K562 (cell line): Measurements from ENCODE around the gene SMIM41. TPM values are rescaled to one million over a fixed set of nuclear protein-coding genes. Genes with fewer than 3 reads are reported as not detected.

Experiments used
- ARID2 ChIP-seq: fragments of 450-650 bp; IDR thresholded peaks from 2 replicates; pipeline ENCODE4 v1.6.1; 2017; ENCODE audit warnings: antibody characterized with exemption, mild to moderate bottlenecking
- BCOR ChIP-seq: fragments of 450-650 bp; IDR thresholded peaks from 2 replicates; pipeline ENCODE4 v1.6.1; 2016
- BRCA1 ChIP-seq, 2 experiments: fragments of 450-650 bp in 1 of 2; sonication (generic) in 1 of 2; formaldehyde crosslinking in 1 of 2; IDR thresholded peaks; 2 replicates each; pipeline versions ENCODE4 v1.5.0 to v1.6.1; 2017 to 2020; ENCODE audit warnings: mild to moderate bottlenecking in 1 of 2, missing genetic modification reagents in 1 of 2
- C11orf30 ChIP-seq: fragments of 450-650 bp; IDR thresholded peaks from 2 replicates; pipeline ENCODE4 v1.6.1; 2016; ENCODE audit warnings: low read depth, mild to moderate bottlenecking
- FOS ChIP-seq: IDR thresholded peaks from 3 replicates; pipeline ENCODE4 v1.6.1; 2011; ENCODE audit not compliant: insufficient read length; ENCODE audit errors: extremely low read depth
- HBP1 ChIP-seq: fragments of 450-650 bp; formaldehyde crosslinking; IDR thresholded peaks from 2 replicates; pipeline ENCODE4 v1.4.0; 2022; ENCODE audit warnings: missing genetic modification characterization
- KLF1 ChIP-seq: fragments of 450-650 bp; IDR thresholded peaks from 2 replicates; pipeline ENCODE4 v1.6.1; 2016; ENCODE audit warnings: missing genetic modification characterization, missing compliant biosample characterization
- KLF16 ChIP-seq: IDR thresholded peaks from 2 replicates; pipeline ENCODE4 v1.6.1; 2016; ENCODE audit warnings: antibody characterized with exemption
- MAFF ChIP-seq: IDR thresholded peaks from 2 replicates; pipeline ENCODE4 v1.6.1; 2012; ENCODE audit warnings: low read length, improper control_type of control experiment
- MBD2 ChIP-seq: sonication (generic); IDR thresholded peaks from 2 replicates; pipeline ENCODE4 v1.6.1; 2016; ENCODE audit warnings: low read depth, borderline replicate concordance
- MCM7 ChIP-seq, 2 experiments: fragments of 450-650 bp; IDR thresholded peaks; 2 replicates each; pipeline ENCODE4 v1.6.1; 2016 to 2018
- MTA3 ChIP-seq: fragments of 450-650 bp; formaldehyde crosslinking; IDR thresholded peaks from 2 replicates; pipeline ENCODE4 v1.6.1; 2017; ENCODE audit warnings: mild to moderate bottlenecking, borderline replicate concordance
- NFIX ChIP-seq: fragments of 250-450 bp; sonication (Bioruptor Pico); IDR thresholded peaks from 2 replicates; pipeline ENCODE4 v1.4.0; 2020; ENCODE audit warnings: low read depth, mild to moderate bottlenecking, moderate library complexity
- RUNX1 ChIP-seq: sonication (generic); IDR thresholded peaks from 2 replicates; pipeline ENCODE4 v1.6.1; 2016; ENCODE audit warnings: antibody characterized with exemption, low read depth
- SMARCE1 ChIP-seq: fragments of 450-650 bp; IDR thresholded peaks from 2 replicates; pipeline ENCODE4 v1.7.1; 2016; ENCODE audit warnings: mild to moderate bottlenecking
- SREBF1 ChIP-seq: fragments of 150-350 bp; IDR thresholded peaks from 2 replicates; pipeline ENCODE4 v1.6.1; 2014; ENCODE audit warnings: antibody characterized with exemption, low read depth, low read length, borderline replicate concordance
- TRIM25 ChIP-seq: fragments of 450-650 bp; IDR thresholded peaks from 2 replicates; pipeline ENCODE4 v1.7.0; 2016; ENCODE audit warnings: borderline replicate concordance
- YBX1 ChIP-seq: fragments of 450-650 bp; IDR thresholded peaks from 2 replicates; pipeline ENCODE4 v1.7.1; 2016; ENCODE audit warnings: mild to moderate bottlenecking
- ZBTB49 ChIP-seq: sonication (generic); formaldehyde crosslinking; IDR thresholded peaks from 2 replicates; pipeline ENCODE4 v1.8.0; 2022; ENCODE audit warnings: missing genetic modification reagents, mild to moderate bottlenecking, borderline replicate concordance
- ZNF124 ChIP-seq: sonication (generic); formaldehyde crosslinking; IDR thresholded peaks from 2 replicates; pipeline ENCODE4 v1.8.1; 2022; ENCODE audit warnings: missing genetic modification reagents
- ZNF395 ChIP-seq: fragments of 200-800 bp; sonication (Bioruptor generic); IDR thresholded peaks from 2 replicates; pipeline ENCODE4 v1.6.1; 2017; ENCODE audit warnings: missing genetic modification characterization, missing compliant biosample characterization
- polyA plus RNA-seq, 8 experiments: library from polyadenylated mRNA; depleted of rRNA in 4 of 8; stranded (reverse) in 5 of 8; unstranded in 3 of 8; fragments of >200 nt; fragmentation: Nextera tagmentation in 2 of 8; fragmentation: Illumina TruSeq in 1 of 8; extraction: Ambion mirVana in 2 of 8; extraction: Trizol in 1 of 8; gene quantifications; 2 replicates each; pipeline versions ENCODE4 v1.2.1 to v1.2.3, GENCODE V29; 2011 to 2014; ENCODE audit warnings: inconsistent platforms in 1 of 8, missing spikeins in 1 of 8
- total RNA-seq, 7 experiments: library from RNA; depleted of rRNA in 6 of 7; stranded (reverse); fragments of >200 nt in 6 of 7; fragmentation: Illumina TruSeq in 2 of 7; extraction: Trizol in 2 of 7; gene quantifications; 2 replicates each; pipeline versions ENCODE4 v1.2.1 to v1.2.3, GENCODE V29; 2011 to 2021; ENCODE audit warnings: low replicate concordance in 1 of 7

Gene SMIM41
- total and polyA plus RNA-seq, 9 of the 15 experiments (the other 6 are each of a cell fraction or from before 2014, with no cell fraction given) = not detected

- TF ChIP-seq NFIX (no peak), SMARCE1 (no peak), MCM7 (IDR thresholded peaks at IDR 0.05) (no peak), KLF16 (no peak), MAFF (peak; percentile 73), ZNF124 (no peak), MBD2 (peak; percentile 98), C11orf30 (peak; percentile 85), FOS (no peak), HBP1 (peak; percentile 76; the same call in 1 of the 2 replicates), BCOR (peak; percentile 35; the same call in 1 of the 2 replicates), SREBF1 (peak; percentile 88), ZBTB49 (CRISPR knock-in tag) (no peak), ARID2 (no peak), TRIM25 (no peak), ZNF395 (CRISPR knock-in tag) (peak; percentile 65; the same call in 1 of the 2 replicates), BRCA1 (IDR thresholded peaks at IDR 0.05) (no peak), BRCA1 (CRISPR knock-in tag; IDR thresholded peaks at IDR 0.05) (no peak), YBX1 (no peak), MTA3 (0 out of 2 replicates have a peak, but pooled peaks have one; percentile 60), RUNX1 (peak; percentile 65; the same call in 1 of the 2 replicates), KLF1 (tag) (peak; percentile 97)
These were observed 9.9 kb upstream of the SMIM41 start, which contains the start of gene ATG101 (continued) for GRCh38 chr12:52069327-52070184.
